Epithelial cell of esophagus (primary cell): ENCODE measurements around the gene F10.
"Not testable (repeated sequence)": the region's sequence is repeated elsewhere in the genome, so short reads cannot be mapped to it uniquely, and the experiment has no call there.

ENCODE experiments used
- DNase-seq: peaks from one replicate; pipeline ENCODE4 v3.0.0; 2010; ENCODE audit warnings: low read depth
- H3K4me3 ChIP-seq: 2 replicates; pipeline ENCODE4 v1.5.1; 2011; ENCODE audit warnings: mild to moderate bottlenecking, low read length, control low read depth
- TF ChIP-seq, protein P1 (sequence below): IDR thresholded peaks from 2 replicates; pipeline ENCODE4 v1.5.1; 2011; ENCODE audit warnings: low read depth, mild to moderate bottlenecking, low read length, control low read depth, inconsistent platforms; ENCODE audit not compliant: insufficient read depth; ENCODE audit errors: missing control alignments

F10 gene

GRCh38 chr13:113110852-113111315, 11.7 kb upstream of the F10 start:
- no peak for DNase-seq
- TF ChIP-seq, protein P1, sequence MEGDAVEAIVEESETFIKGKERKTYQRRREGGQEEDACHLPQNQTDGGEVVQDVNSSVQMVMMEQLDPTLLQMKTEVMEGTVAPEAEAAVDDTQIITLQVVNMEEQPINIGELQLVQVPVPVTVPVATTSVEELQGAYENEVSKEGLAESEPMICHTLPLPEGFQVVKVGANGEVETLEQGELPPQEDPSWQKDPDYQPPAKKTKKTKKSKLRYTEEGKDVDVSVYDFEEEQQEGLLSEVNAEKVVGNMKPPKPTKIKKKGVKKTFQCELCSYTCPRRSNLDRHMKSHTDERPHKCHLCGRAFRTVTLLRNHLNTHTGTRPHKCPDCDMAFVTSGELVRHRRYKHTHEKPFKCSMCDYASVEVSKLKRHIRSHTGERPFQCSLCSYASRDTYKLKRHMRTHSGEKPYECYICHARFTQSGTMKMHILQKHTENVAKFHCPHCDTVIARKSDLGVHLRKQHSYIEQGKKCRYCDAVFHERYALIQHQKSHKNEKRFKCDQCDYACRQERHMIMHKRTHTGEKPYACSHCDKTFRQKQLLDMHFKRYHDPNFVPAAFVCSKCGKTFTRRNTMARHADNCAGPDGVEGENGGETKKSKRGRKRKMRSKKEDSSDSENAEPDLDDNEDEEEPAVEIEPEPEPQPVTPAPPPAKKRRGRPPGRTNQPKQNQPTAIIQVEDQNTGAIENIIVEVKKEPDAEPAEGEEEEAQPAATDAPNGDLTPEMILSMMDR = no peak
- no peak overlapping the region for H3K4me3 ChIP-seq

GRCh38 chr13:113111821-113112220, 10.8 kb upstream of the F10 start:
- H3K4me3 ChIP-seq, DNase-seq: not testable (repeated sequence)

DNA sequence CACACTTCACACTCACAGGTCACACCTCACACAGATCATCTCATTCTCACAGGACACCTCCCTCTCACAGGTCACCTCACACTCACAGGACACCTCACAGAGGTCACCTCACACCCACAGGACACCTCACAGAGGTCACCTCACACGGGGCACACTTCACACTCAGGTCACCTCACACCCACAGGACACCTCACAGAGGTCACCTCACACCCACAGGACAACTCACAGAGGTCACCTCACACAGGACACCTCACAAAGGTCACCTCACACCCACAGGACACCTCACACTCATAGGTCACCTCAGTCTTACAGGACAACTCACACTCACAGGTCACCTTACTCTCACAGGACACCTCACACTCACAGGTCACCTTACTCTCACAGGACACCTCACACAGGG, 10.1 kb upstream of the F10 start:
- H3K4me3 ChIP-seq, DNase-seq: not testable (repeated sequence)

- TF ChIP-seq, protein P1 = no peak
- DNase-seq = no peak
- no peak overlapping the region for H3K4me3 ChIP-seq
These were observed 9.4 kb upstream of the F10 start for GRCh38 chr13:113112893-113113845.

DNA sequence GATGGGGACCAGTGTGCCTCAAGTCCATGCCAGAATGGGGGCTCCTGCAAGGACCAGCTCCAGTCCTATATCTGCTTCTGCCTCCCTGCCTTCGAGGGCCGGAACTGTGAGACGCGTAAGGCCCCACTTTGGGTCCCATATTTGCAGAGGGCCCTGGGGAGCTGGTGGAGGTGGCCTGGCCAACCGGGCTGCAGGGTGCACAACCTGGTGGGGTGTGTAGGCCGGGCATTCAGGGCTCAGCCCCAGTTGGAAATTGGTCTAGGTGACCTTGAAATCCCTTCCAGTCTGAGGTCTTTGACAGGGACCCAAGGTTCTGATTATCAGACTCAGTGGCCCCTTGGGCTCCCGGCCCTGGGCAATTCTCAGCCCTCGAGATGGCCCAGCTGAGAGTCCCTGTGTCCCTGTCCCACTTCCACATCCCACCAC, 8.7 kb upstream of the F10 start:
- no peak for DNase-seq
- TF ChIP-seq, protein P1 = no peak
- no peak overlapping the region for H3K4me3 ChIP-seq

DNA sequence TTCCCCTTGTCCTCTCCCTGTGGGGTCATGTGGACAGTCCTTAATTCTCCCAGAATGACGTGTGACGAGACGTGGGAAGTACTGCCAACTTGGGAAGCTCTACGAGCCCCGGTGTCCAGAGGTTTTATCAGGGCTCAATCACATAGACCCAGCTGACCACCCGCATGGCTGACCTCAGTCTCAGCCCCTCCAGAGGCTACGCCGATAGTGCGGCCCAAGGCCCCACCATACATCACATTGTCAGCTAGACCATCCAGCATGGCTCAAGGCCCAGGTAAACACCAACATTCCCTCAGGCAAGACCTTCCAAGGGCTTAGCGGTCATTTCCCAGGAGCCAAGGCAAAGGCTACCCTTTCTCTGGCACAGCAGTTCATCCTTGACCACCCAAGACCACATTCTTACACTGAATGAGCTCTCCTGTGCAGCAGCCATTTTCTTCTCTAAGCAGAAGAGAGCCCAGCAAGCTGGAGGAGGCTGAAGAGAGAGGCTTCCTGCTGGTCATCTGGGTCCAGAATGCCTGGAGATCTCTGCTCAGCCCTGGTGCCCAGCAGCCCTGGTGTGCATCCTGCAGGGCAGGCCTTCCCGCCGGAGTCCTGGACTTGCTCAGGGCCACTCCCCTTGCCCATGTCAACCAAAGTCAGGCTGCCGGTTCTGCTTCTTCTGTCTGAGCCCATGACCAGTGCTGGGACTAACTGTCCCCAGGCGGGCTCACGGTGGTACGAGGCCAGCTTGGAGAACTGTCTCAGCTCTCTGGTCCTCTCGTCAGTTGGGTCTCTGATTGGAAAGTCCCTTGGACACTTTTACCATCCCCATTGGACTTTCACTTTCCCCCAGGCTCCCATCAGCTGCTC, 7.9 kb upstream of the F10 start:
- TF ChIP-seq, protein P1 = no peak
- no peak overlapping the region for H3K4me3 ChIP-seq
- no peak for DNase-seq

- no peak overlapping the region for H3K4me3 ChIP-seq
- TF ChIP-seq, protein P1 = no peak
- DNase-seq = no peak
These were observed 7.0 kb upstream of the F10 start for GRCh38 chr13:113115363-113116205.
